Lower leg skin (tissue), 3 donors: Measurements from ENCODE around the gene PCSK6.

ENCODE experiments used
- POLR2A ChIP-seq, 2 donors: fragments of 450-650 bp; IDR thresholded peaks; one replicate each; pipeline ENCODE4 v1.6.1; 2016 to 2017; ENCODE audit warnings: antibody characterized with exemption in 2 of 2, mild to moderate bottlenecking in 1 of 2, moderate library complexity in 1 of 2
- TF ChIP-seq, protein P1 (sequence below), 3 donors: fragments of 450-650 bp; IDR thresholded peaks; one replicate each; pipeline ENCODE4 v1.5.1; 2016; ENCODE audit warnings: antibody characterized with exemption in 3 of 3, mild to moderate bottlenecking in 3 of 3, moderate library complexity in 2 of 3

- no peak for TF ChIP-seq POLR2A (IDR thresholded peaks at IDR 0.05)
- TF ChIP-seq, protein P1, sequence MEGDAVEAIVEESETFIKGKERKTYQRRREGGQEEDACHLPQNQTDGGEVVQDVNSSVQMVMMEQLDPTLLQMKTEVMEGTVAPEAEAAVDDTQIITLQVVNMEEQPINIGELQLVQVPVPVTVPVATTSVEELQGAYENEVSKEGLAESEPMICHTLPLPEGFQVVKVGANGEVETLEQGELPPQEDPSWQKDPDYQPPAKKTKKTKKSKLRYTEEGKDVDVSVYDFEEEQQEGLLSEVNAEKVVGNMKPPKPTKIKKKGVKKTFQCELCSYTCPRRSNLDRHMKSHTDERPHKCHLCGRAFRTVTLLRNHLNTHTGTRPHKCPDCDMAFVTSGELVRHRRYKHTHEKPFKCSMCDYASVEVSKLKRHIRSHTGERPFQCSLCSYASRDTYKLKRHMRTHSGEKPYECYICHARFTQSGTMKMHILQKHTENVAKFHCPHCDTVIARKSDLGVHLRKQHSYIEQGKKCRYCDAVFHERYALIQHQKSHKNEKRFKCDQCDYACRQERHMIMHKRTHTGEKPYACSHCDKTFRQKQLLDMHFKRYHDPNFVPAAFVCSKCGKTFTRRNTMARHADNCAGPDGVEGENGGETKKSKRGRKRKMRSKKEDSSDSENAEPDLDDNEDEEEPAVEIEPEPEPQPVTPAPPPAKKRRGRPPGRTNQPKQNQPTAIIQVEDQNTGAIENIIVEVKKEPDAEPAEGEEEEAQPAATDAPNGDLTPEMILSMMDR (IDR thresholded peaks at IDR 0.05) = no peak
Observed at GRCh38 chr15:101451846-101452245, 37.7 kb downstream of the PCSK6 start.
